Suprapubic skin (tissue), 4 donors: ENCODE data around the gene HID1.

ENCODE experiments used
- CTCF ChIP-seq, 2 donors: fragments of 200-600 bp in 1 of 2; fragments of 450-650 bp in 1 of 2; sonication (generic) in 1 of 2; IDR thresholded peaks; one replicate each; pipeline ENCODE4 v1.5.1; 2016 to 2019; ENCODE audit warnings: antibody characterized with exemption in 2 of 2, mild to moderate bottlenecking in 1 of 2, moderate library complexity in 1 of 2
- EP300 ChIP-seq: sonication (generic); formaldehyde crosslinking; IDR thresholded peaks from one replicate; pipeline ENCODE4 v1.6.1; 2017; ENCODE audit warnings: antibody characterized with exemption
- POLR2A ChIP-seq, 2 donors: fragments of 450-650 bp; IDR thresholded peaks; one replicate each; pipeline ENCODE4 v1.6.1; 2017; ENCODE audit warnings: antibody characterized with exemption in 2 of 2, mild to moderate bottlenecking in 2 of 2, moderate library complexity in 2 of 2
- POLR2AphosphoS5 ChIP-seq, 3 donors: sonication (generic); formaldehyde crosslinking; IDR thresholded peaks; one replicate each; pipeline ENCODE4 v1.6.1; 2017; ENCODE audit warnings: antibody characterized with exemption in 3 of 3

- TF ChIP-seq CTCF (IDR thresholded peaks at IDR 0.05) (no peak), POLR2A (IDR thresholded peaks at IDR 0.05) (no peak), EP300 (no peak), POLR2AphosphoS5 (IDR thresholded peaks at IDR 0.05) (no peak)
Observed at GRCh38 chr17:74947041-74947754, 25.4 kb downstream of the HID1 start.
